Endothelial cell of umbilical vein (primary cell): ENCODE data around the gene MS4A6E. TPM values are rescaled to one million over a fixed set of nuclear protein-coding genes. Genes with fewer than 3 reads are reported as not detected.

Experiments
- BruUV-seq: library from RNA; stranded (reverse); fragments of 400-500 nt; replicated peaks from 2 replicates; lab custom pipeline; 2021; lab: Mats Ljungman, UMichigan
- CTCF ChIA-PET: fragments of 300-600, 350-600 bp; sonication (Branson Sonifier 250); formaldehyde crosslinking; loops from one replicate; lab custom pipeline; 2021; ENCODE audit warnings: antibody characterized with exemption, inconsistent platforms; lab: Charles Lee
- POLR2A ChIA-PET: fragments of 300-600, 350-600 bp; sonication (Branson Sonifier 250); formaldehyde crosslinking; loops from one replicate; lab custom pipeline; 2021; ENCODE audit warnings: antibody characterized with exemption, inconsistent platforms; lab: Charles Lee
- DNase-seq: peaks from one replicate; pipeline ENCODE4 v3.0.0-alpha.2; 2011; ENCODE audit warnings: low read depth, low spot score
- FAIRE-seq: peaks from 2 replicates; lab custom pipeline; 2011; peaks lifted over from hg19 to GRCh38; lab: Jason Lieb, UNC
- H2AFZ ChIP-seq: 2 replicates; pipeline ENCODE4 v1.6.0; 2012; ENCODE audit warnings: low read depth, low read length, control low read depth, inconsistent platforms
- H3K27ac ChIP-seq: 2 replicates; pipeline ENCODE4 v1.5.1; 2011; ENCODE audit warnings: low read depth, mild to moderate bottlenecking, control low read depth, low read length, moderate library complexity; ENCODE audit not compliant: insufficient read depth
- H3K27me3 ChIP-seq, 2 experiments: 2 replicates each; pipeline versions ENCODE4 v1.6.0 to v1.6.1; 2011; ENCODE audit warnings: low read length in 2 of 2, mixed read lengths in 1 of 2; ENCODE audit not compliant: control insufficient read depth in 2 of 2, insufficient read depth in 2 of 2
- H3K36me3 ChIP-seq, 2 experiments: 2 replicates in 1 of 2; 3 replicates in 1 of 2; pipeline ENCODE4 v1.5.1; 2011; ENCODE audit warnings: low read length in 2 of 2, mild to moderate bottlenecking in 1 of 2, moderate library complexity in 1 of 2; ENCODE audit not compliant: control insufficient read depth in 2 of 2, insufficient read depth in 2 of 2; ENCODE audit errors: extremely low read depth in 1 of 2
- H3K4me1 ChIP-seq: 3 replicates; pipeline ENCODE4 v1.5.1; 2011; ENCODE audit warnings: mild to moderate bottlenecking, low read length; ENCODE audit not compliant: control insufficient read depth, insufficient read depth; ENCODE audit errors: extremely low read depth
- H3K4me2 ChIP-seq: 2 replicates; pipeline ENCODE4 v1.6.1; 2011; ENCODE audit warnings: low read length, control low read depth, mixed read lengths; ENCODE audit not compliant: insufficient read depth
- H3K4me3 ChIP-seq, 3 experiments: fragments of 200-600 bp in 1 of 3; sonication (generic), shearing (Covaris generic) in 1 of 3; replicated peaks in 1 of 3; 2 replicates each; pipeline ENCODE4 v1.5.1; 2011 to 2016; ENCODE audit warnings: control low read depth in 3 of 3, low read length in 3 of 3, mild to moderate bottlenecking in 2 of 3, inconsistent platforms in 1 of 3, low read depth in 1 of 3, moderate library complexity in 1 of 3; ENCODE audit not compliant: insufficient read depth in 1 of 3
- H3K79me2 ChIP-seq: 2 replicates; pipeline ENCODE4 v1.6.0; 2012; ENCODE audit warnings: low read length, inconsistent platforms; ENCODE audit not compliant: control insufficient read depth, insufficient read depth
- H3K9ac ChIP-seq: replicated peaks from 2 replicates; pipeline ENCODE3; 2011; ENCODE audit warnings: low read length, control low read depth; ENCODE audit not compliant: insufficient read depth; ENCODE audit errors: extremely low read depth
- H3K9me1 ChIP-seq: replicated peaks from 3 replicates; pipeline ENCODE4 v1.6.0; 2011; ENCODE audit warnings: mild to moderate bottlenecking, low read length; ENCODE audit not compliant: control insufficient read depth, insufficient read depth; ENCODE audit errors: extremely low read depth
- H3K9me3 ChIP-seq: replicated peaks from 2 replicates; pipeline ENCODE4 v1.5.1; 2012; ENCODE audit warnings: low read length, inconsistent platforms; ENCODE audit not compliant: control insufficient read depth, insufficient read depth
- H4K20me1 ChIP-seq: replicated peaks from 2 replicates; pipeline ENCODE3; 2011; ENCODE audit warnings: mild to moderate bottlenecking, low read length; ENCODE audit not compliant: control insufficient read depth, insufficient read depth; ENCODE audit errors: extremely low read depth
- EZH2 ChIP-seq: IDR thresholded peaks from 2 replicates; pipeline ENCODE4 v1.6.1; 2012; ENCODE audit warnings: borderline replicate concordance, low read depth, mild to moderate bottlenecking, moderate library complexity, low read length, inconsistent platforms; ENCODE audit not compliant: severe bottlenecking
- GATA2 ChIP-seq: IDR thresholded peaks from 2 replicates; pipeline ENCODE4 v1.7.0; 2011; ENCODE audit warnings: low read depth, mild to moderate bottlenecking, moderate library complexity, mixed read lengths, low read length; ENCODE audit not compliant: insufficient read length, insufficient read depth
- JUN ChIP-seq: IDR thresholded peaks from 2 replicates; pipeline ENCODE4 v1.6.1; 2011; ENCODE audit warnings: borderline replicate concordance, low read depth; ENCODE audit not compliant: insufficient read length, insufficient read depth
- MYC ChIP-seq: IDR thresholded peaks from one replicate; pipeline ENCODE4 v1.6.1; 2011; ENCODE audit warnings: mild to moderate bottlenecking, low read depth, low read length
- POLR2AphosphoS5 ChIP-seq: IDR thresholded peaks from 2 replicates; pipeline ENCODE4 v1.6.1; 2012; ENCODE audit warnings: low read depth, mild to moderate bottlenecking, control low read depth, low read length, moderate library complexity; ENCODE audit not compliant: insufficient read depth
- dilution Hi-C: fragments of 300-500 bp; cut with MboI; formaldehyde crosslinking; loops from one replicate; pipeline ENCODE4 v1.15.0; 2019; ENCODE audit warnings: low sequenced_read_pairs; ENCODE audit not compliant: extremely low pct_ligation_motif_present
- intact Hi-C: fragments of 100-400 bp; cut with micrococcal nuclease; formaldehyde crosslinking; loops from one replicate; pipeline ENCODE4 v1.10.0; 2022
- polyA plus RNA-seq, 4 experiments: library from polyadenylated mRNA; depleted of rRNA in 3 of 4; stranded (reverse) in 3 of 4; unstranded in 1 of 4; fragments of >200 nt; gene quantifications; 2 replicates each; pipeline versions ENCODE4 v1.2.1 to v1.2.3, GENCODE V29; 2011 to 2012; ENCODE audit warnings: missing spikeins in 1 of 4
- total RNA-seq: library from RNA; stranded (reverse); gene quantifications from 2 replicates; pipeline ENCODE4 v1.2.3, GENCODE V29; 2021
- TF ChIP-seq, protein P1 (sequence below): IDR thresholded peaks from 2 replicates; pipeline ENCODE4 v1.6.1; 2011; ENCODE audit not compliant: insufficient read depth, insufficient read length
- TF ChIP-seq, protein P2 (sequence below), 2 donors: IDR thresholded peaks; 1 replicate in 1 of 2; 2 replicates in 1 of 2; pipeline ENCODE4 v1.5.1; 2011; ENCODE audit warnings: low read length in 2 of 2, mild to moderate bottlenecking in 2 of 2, moderate library complexity in 2 of 2, control low read depth in 1 of 2, inconsistent platforms in 1 of 2, low read depth in 1 of 2; ENCODE audit not compliant: insufficient read depth in 1 of 2; ENCODE audit errors: extremely low read depth in 1 of 2

MS4A6E gene
- total and polyA plus RNA-seq, 2 donors (not counting 3 experiments of a cell fraction or from before 2014, with no cell fraction given): not detected

DNA sequence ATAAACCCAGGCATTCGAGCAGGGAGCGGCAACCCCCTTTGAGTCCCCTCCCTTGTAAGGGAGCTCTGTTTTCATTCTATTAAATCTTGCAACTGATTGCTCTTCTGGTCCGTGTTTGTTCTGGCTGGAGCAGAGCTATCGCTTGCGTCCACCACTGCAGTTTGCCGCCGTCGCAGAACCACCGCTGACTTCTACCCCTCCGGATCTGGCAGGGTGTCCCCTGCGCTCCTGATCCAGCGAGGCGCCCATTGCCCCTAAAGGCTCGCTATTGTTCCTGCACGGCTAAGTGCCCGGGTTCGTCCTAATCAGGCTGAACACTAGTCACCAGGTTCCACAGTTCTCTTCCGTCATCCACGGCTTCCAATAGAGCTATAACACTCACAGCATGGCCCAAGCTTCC lies 40.8 kb downstream of the MS4A6E start:
- no peak overlapping the region for H3K4me2 ChIP-seq
- CTCF ChIA-PET: interaction anchor here (6.9 kb wide), 1 partner anchor 251 kb away, joined by 147 read pairs; no protein-coding TSS in a partner anchor
- DNase-seq (no peak), FAIRE-seq (no peak)
- no peaks in the 10 kb centered on the region for H3K36me3 ChIP-seq
- no peaks in the 10 kb centered on the region for H3K79me2 ChIP-seq
- no TSS peak for BruUV-seq
- no peaks in the 10 kb centered on the region for H3K9me1 ChIP-seq
- H2AFZ ChIP-seq: no peak overlapping the region
- POLR2A ChIA-PET: no interaction called here
- peaks cover 15 to 19% of the 10 kb centered on the region in 2 experiments for H3K27me3 ChIP-seq
- H4K20me1 ChIP-seq: no peaks in the 10 kb centered on the region
- no peak overlapping the region for H3K27ac ChIP-seq
- H3K4me3 ChIP-seq: no peak overlapping the region
- intact Hi-C loops: no loop called here
- TF ChIP-seq, protein P1, sequence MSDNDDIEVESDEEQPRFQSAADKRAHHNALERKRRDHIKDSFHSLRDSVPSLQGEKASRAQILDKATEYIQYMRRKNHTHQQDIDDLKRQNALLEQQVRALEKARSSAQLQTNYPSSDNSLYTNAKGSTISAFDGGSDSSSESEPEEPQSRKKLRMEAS: no peak
- no peak for TF ChIP-seq EZH2
- no peak for TF ChIP-seq JUN
- no peak for TF ChIP-seq POLR2AphosphoS5
- no peak for TF ChIP-seq GATA2
- TF ChIP-seq, protein P2, sequence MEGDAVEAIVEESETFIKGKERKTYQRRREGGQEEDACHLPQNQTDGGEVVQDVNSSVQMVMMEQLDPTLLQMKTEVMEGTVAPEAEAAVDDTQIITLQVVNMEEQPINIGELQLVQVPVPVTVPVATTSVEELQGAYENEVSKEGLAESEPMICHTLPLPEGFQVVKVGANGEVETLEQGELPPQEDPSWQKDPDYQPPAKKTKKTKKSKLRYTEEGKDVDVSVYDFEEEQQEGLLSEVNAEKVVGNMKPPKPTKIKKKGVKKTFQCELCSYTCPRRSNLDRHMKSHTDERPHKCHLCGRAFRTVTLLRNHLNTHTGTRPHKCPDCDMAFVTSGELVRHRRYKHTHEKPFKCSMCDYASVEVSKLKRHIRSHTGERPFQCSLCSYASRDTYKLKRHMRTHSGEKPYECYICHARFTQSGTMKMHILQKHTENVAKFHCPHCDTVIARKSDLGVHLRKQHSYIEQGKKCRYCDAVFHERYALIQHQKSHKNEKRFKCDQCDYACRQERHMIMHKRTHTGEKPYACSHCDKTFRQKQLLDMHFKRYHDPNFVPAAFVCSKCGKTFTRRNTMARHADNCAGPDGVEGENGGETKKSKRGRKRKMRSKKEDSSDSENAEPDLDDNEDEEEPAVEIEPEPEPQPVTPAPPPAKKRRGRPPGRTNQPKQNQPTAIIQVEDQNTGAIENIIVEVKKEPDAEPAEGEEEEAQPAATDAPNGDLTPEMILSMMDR (IDR thresholded peaks at IDR 0.05; ENCODE audit: extremely low read depth in 1 of 2, insufficient read depth in 1 of 2, low read depth in 1 of 2, low read length in 2 of 2): no peak
- TF ChIP-seq MYC: no peak
- H3K9me3 ChIP-seq: no peaks in the 10 kb centered on the region
- no peak overlapping the region for H3K9ac ChIP-seq
- dilution Hi-C loops: no loop called here
- peaks cover 16% of the 10 kb centered on the region for H3K4me1 ChIP-seq
